ENCODE results near the gene RAPGEF3.

DNA sequence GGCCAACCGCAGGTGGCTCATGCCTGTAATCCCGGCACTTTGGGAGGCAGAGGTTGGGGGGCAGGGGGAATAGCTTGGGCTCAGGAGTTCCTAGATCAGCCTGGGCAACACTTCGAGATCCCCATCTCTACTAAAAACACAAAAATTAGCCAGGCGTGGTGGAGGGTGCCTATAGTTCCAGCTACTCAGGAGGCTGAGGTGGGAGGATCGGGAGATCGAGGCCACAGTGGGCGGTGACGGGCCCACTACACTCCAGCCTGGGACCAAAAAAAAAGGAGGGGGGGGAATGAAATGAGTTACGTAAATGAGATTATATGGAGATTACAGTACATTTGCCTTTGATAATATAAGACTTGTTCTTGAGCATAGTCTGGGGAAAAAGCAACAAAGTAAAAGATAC, 54.0 kb downstream of the RAPGEF3 start:
- TF ChIP-seq EP300 (IDR thresholded peaks at IDR 0.05; ENCODE audit: borderline replicate concordance in 1 of 2, low read depth in 2 of 2, low read length in 2 of 2) = no peak
- no peak for TF ChIP-seq SRF (IDR thresholded peaks at IDR 0.05; ENCODE audit: low read depth, low read length)
- TF ChIP-seq YY1 (IDR thresholded peaks at IDR 0.05; ENCODE audit: low read depth, low read length) = no peak
- TF ChIP-seq GABPA (IDR thresholded peaks at IDR 0.05; ENCODE audit: borderline replicate concordance, insufficient read depth, low read length) = no peak
- TF ChIP-seq ATF3 (IDR thresholded peaks at IDR 0.05; ENCODE audit: insufficient read depth, low read depth, low read length) = no peak
- TF ChIP-seq RXRA (IDR thresholded peaks at IDR 0.05; ENCODE audit: insufficient read depth, low read depth, low read length) = no peak
- TF ChIP-seq, protein P1, sequence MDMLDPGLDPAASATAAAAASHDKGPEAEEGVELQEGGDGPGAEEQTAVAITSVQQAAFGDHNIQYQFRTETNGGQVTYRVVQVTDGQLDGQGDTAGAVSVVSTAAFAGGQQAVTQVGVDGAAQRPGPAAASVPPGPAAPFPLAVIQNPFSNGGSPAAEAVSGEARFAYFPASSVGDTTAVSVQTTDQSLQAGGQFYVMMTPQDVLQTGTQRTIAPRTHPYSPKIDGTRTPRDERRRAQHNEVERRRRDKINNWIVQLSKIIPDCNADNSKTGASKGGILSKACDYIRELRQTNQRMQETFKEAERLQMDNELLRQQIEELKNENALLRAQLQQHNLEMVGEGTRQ (IDR thresholded peaks at IDR 0.05; ENCODE audit: low read length) = no peak
- no peak for TF ChIP-seq POLR2AphosphoS5 (IDR thresholded peaks at IDR 0.05; ENCODE audit: low read depth, low read length)
- no peak for TF ChIP-seq CTCF (IDR thresholded peaks at IDR 0.05; ENCODE audit: control extremely low read depth in 1 of 3, insufficient read depth in 1 of 3, low read depth in 1 of 3, low read length in 3 of 3)
- TF ChIP-seq MAFK (IDR thresholded peaks at IDR 0.05; ENCODE audit: low read depth, low read length) = no peak
- no peak for TF ChIP-seq TCF12 (IDR thresholded peaks at IDR 0.05; ENCODE audit: low read depth, low read length)
- TF ChIP-seq MAX (IDR thresholded peaks at IDR 0.05) = no peak
- TF ChIP-seq CTBP2 (IDR thresholded peaks at IDR 0.05; ENCODE audit: borderline replicate concordance, insufficient read depth, insufficient read length, low read length) = no peak
- TF ChIP-seq EZH2 (IDR thresholded peaks at IDR 0.05; ENCODE audit: low read depth, low read length, severe bottlenecking) = no peak

All from H1 (cell line).